Measurements from ENCODE around the gene TAMALIN.

DNA sequence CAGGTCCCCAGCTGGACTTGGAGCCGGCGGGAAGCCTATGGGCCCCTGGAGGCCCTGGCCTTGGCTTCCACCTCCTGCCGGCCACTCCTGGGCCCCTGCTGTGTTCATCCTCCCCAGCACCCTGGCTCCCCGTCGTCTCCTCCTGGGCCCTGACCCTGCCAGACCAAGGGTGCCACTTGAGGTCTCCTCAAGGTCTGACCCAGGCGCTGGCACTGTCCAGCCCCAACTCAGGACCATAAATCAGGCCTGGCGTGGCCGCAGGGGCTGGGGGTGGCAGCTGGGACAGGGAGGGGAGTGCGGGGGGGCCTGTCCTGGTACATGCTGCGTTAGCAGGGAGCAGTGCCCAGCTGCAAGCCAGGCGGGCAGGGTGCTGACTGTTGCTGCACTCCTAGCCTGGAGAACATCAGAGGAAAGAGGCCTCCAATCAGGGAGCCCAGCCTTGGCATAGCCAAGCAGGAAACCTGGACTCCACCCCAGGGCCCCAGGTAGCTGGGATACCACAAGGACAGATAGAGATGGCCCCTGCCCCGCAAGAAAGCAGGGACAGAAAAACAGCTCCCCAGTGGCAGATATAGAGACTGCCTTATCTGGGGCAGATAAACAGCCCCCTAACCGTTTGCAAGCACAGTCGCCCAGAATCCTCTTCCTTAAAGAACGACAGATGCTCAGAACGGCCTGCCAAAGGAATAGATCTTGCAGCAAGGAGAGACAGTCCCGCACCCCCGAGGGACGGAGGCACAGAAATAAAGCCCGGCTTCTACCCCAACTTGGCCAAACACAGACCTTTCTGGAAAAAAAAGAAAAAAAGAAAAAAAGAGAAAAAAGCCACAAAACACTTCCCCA lies 56.6 kb downstream of the TAMALIN start:
- no peak for TF ChIP-seq EZH2 (IDR thresholded peaks at IDR 0.05)
- TF ChIP-seq POLR2AphosphoS5 (IDR thresholded peaks at IDR 0.05; ENCODE audit: borderline replicate concordance, low read depth, low read length): no peak
- no peak for TF ChIP-seq FOXP2 (optimal IDR thresholded peaks at IDR 0.05; ENCODE audit: control extremely low read depth, extremely low read length, insufficient read depth)
